ENCODE results near the gene STAT4. TPM values are rescaled to one million over a fixed set of nuclear protein-coding genes. Genes with fewer than 3 reads are reported as not detected.

STAT4 gene
- total RNA-seq, 1 experiment from 2014 or later = 0.06 TPM

- no peak for DNase-seq (ENCODE audit: low read depth)
Observed at GRCh38 chr2:191015239-191015638, 135.6 kb downstream of the STAT4 start.

DNA sequence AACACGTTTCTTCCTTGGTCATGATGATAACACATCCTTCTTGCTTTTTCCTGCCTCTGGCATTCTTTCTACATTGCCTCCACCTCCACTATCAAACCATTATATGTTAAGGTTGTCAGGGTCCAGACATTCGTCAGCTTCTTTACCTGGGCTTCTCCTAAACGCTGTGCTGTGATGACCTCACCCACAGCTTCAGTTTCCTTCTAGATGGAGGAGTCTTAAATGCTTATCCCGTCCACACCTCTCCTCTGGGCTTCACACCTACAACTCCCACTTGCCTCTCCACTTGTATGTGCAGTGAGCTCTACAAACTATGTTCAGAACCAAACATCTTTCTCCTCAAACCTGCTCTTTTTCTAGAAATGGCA lies 136.2 kb downstream of the STAT4 start:
- DNase-seq (ENCODE audit: low read depth) = no peak

- DNase-seq (ENCODE audit: low read depth) = peak; percentile 94
Observed at GRCh38 chr2:191013932-191014652, 136.7 kb downstream of the STAT4 start, which contains the start of gene STAT1. Gene STAT1 (minus strand): TSS chr2:191014171. CDS start chr2:191010003, 4,168 bp downstream.

DNA sequence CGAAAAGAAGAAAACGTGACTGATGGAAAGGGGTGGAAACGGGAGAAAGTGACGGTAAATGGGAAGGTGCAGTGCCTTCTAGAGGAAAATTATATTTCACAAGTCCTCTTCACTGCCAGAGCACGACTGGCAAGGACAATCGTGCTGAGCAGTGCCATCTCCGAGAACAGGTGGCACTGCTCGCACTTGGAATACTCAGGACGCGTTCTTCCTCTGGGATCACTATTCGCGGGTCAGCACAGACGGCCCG lies 137.2 kb downstream of the STAT4 start:
- no peak for DNase-seq (ENCODE audit: low read depth)

GRCh38 chr2:191012845-191013681 lies 137.7 kb downstream of the STAT4 start:
- DNase-seq (ENCODE audit: low read depth) = no peak

DNA sequence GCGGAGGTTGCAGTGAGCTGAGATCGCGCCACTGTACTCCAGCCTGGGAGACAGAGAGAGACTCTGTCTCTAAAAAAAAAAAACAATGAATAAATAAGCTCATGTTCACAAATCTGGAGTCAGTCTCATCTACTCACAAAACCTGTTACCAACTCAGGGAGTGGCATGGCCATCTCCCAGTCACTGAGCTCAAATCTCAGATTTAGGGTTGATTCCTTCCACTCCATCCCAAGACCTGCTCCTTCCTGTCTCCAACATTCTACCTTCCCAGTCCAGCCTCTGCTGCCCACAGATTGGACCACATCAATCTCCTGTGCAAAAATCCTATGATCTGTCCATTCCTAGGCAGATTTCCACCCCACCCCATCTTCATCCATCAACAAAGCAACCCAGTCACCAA lies 138.4 kb downstream of the STAT4 start:
- DNase-seq (ENCODE audit: low read depth) = no peak

GRCh38 chr2:191010887-191011885 lies 139.6 kb downstream of the STAT4 start:
- peak; percentile 20 for DNase-seq (ENCODE audit: low read depth)

GRCh38 chr2:191009541-191010374 lies 141.0 kb downstream of the STAT4 start:
- no peak for DNase-seq (ENCODE audit: low read depth)

DNA sequence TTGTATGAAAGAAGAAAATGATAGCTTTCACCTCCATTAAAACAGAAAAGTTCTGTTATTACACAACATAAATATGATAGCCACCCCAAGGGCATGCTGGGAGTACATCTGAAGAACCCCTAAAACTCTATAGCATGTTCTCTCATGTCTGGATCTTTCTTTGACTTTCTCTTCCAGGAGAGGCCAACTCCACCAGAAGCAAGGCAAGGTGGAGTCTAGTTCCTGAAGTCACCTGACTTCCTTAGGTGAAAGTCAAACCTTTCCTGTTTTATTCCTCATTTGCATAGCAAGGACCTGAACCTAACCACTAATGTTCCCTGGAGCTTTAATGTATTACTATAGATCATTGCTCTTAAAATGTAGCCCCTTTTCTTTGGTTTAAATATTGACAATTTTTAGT lies 142.5 kb downstream of the STAT4 start:
- no peak for DNase-seq (ENCODE audit: low read depth)

GRCh38 chr2:191006997-191007783 lies 143.6 kb downstream of the STAT4 start:
- no peak for DNase-seq (ENCODE audit: low read depth)

DNA sequence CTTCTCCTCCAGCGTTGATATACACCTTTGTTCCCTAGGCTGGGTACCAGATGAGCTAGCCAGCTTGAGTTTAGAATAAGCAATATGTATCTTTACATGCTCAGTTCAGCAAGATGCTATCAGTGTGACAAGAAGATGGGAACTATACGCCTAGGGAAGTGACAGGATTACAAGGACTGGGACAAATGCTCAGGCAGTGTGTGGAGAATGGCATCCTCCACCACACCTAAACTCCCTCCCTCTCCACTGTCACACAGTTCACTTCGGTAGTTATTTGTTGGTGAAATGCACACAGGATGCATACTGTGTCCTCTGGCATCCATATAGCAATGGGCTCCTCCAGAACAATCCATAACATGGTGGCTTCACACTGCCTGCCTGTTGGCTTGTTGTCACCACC lies 144.5 kb downstream of the STAT4 start:
- DNase-seq (ENCODE audit: low read depth) = no peak

- DNase-seq (ENCODE audit: low read depth) = no peak
Observed at GRCh38 chr2:191003405-191004309, 147.1 kb downstream of the STAT4 start.

GRCh38 chr2:191001624-191002023 lies 149.2 kb downstream of the STAT4 start:
- DNase-seq (ENCODE audit: low read depth) = no peak

DNA sequence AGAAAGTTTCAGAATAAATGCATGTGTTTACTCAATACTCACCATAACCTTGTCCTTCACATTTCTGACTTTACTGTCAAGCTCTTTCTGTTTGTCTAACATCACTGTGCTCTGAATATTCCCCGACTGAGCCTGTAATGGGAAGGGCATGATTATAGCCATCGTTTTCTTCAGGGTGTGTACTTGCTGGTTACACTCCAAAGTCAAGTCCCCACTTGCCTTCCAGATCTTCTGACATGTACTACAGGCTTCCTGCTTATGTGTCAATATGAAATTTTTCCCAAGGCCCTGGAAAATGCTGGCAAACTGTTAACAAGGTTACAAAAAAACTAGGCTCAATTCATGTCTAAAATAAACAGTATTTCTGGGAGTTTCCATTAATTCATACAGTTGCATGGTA lies 149.8 kb downstream of the STAT4 start:
- no peak for DNase-seq (ENCODE audit: low read depth)

DNA sequence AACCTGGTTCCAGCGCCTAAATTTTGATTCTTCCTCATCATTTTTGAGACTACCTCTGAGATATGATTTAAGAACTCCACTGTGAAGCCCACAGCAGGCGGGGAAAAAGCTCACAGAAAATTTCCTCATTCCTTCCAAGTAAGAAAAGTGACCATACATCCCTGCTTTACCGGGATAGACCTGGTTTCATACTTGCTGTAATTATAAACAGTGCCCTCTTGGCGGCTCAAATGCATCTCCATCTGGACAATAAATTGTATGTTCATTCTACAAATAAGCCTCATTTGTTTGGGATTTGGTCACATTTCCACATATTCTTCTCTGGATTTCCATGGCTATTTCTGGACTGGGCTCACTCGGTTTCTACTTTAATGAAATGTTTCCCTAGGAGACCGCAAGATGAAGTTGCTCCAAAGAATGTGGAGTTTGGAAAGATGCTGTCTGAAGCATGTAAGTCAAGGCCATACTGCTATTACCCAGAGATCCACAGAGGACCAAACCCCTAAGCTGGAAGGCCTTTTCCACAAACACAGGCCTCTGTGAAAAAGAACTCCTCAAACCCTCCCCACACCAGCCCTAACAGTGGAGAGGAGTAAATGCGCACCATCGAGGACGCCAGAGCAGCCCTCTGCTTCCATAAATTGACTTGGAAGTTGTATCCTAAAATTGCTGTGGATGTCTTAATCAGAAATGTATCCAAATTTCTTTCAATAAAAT lies 150.7 kb downstream of the STAT4 start:
- DNase-seq (ENCODE audit: low read depth) = no peak

GRCh38 chr2:190999058-190999457 lies 151.7 kb downstream of the STAT4 start:
- no peak for DNase-seq (ENCODE audit: low read depth)

DNA sequence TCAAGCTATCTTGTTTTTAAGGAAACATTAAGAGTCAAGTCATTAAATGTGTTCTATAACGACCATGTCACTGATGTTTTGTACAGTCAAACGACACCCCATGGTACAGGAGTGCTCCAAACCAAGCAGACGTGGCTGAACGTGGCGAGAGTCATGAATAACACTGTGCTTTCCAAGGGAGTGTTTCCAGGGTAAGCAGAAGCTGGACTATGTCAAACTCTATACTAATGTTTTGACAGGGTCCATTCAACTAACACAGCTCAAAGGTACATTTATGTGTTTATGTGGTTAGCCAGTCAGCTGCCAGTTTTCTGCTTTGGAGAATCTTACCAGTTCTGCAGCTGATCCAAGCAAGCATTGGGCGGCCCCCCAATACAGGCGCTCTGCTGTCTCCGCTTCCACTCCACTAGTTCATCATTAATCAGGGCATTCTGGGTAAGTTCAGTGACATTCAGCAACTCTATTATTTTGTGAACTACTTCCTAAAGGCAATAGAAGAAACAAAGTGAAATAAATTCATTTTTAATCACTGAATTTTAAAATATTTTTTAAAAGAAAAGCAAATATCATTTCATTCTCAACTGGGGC lies 153.2 kb downstream of the STAT4 start:
- no peak for DNase-seq (ENCODE audit: low read depth)

DNA sequence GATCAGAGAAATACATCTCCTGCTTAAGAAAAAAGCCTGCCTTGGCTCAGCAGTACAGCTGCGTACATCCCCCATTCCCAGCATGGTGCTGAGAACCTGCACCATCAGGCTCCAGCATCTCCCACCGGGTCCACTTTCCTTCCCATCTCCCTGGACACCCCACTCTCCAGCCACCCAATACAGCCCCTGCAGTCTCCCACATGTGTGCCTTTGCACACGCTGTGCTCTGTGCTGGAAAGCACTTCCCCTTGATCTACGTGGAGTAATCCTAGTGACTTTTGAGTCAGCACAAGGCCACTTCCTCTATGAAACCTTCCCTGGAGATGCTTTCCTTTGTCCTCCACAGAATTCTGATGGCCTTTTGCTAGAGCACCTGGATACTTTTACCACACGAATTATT lies 153.8 kb downstream of the STAT4 start:
- no peak for DNase-seq (ENCODE audit: low read depth)
